ENCODE results near the gene ZNF841.
"Not testable (repeated sequence)": the region's sequence is repeated elsewhere in the genome, so short reads cannot be mapped to it uniquely, and the experiment has no call there.

ZNF841 gene

DNA sequence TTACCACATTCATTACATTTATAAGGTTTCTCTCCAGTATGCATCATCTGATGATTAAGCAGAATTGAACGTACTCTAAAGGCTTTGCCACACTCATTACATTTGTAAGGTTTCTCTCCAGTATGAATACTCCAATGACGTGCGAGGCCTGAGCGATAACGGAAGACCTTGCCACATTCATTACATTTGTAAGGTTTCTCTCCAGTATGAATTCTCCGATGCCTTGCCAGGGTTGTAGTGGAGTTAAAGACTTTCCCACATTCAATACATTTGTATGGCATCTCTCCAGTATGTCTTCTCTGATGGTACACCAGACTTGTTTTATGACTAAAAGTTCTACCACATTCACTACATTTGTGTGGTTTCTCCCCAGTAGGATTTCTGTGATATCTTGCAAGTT is 30.2 kb downstream of the ZNF841 start:
- H3K4me1 ChIP-seq (ENCODE audit: control insufficient read depth in 1 of 2, insufficient read depth in 1 of 2, low read depth in 1 of 2, low read length in 1 of 2): no peaks in the 10 kb centered on the region
- peaks cover 86% of the 10 kb centered on the region for H3K9me3 ChIP-seq
- H3K27me3 ChIP-seq: no peaks in the 10 kb centered on the region
- no peak overlapping the region for H3K27ac ChIP-seq
- H3K4me3 ChIP-seq (ENCODE audit: low read depth in 1 of 2, low read length in 1 of 2): no peak overlapping the region
- TF ChIP-seq, protein P1, sequence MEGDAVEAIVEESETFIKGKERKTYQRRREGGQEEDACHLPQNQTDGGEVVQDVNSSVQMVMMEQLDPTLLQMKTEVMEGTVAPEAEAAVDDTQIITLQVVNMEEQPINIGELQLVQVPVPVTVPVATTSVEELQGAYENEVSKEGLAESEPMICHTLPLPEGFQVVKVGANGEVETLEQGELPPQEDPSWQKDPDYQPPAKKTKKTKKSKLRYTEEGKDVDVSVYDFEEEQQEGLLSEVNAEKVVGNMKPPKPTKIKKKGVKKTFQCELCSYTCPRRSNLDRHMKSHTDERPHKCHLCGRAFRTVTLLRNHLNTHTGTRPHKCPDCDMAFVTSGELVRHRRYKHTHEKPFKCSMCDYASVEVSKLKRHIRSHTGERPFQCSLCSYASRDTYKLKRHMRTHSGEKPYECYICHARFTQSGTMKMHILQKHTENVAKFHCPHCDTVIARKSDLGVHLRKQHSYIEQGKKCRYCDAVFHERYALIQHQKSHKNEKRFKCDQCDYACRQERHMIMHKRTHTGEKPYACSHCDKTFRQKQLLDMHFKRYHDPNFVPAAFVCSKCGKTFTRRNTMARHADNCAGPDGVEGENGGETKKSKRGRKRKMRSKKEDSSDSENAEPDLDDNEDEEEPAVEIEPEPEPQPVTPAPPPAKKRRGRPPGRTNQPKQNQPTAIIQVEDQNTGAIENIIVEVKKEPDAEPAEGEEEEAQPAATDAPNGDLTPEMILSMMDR (IDR thresholded peaks at IDR 0.05): no peak
- H3K36me3 ChIP-seq: peaks cover 17% of the 10 kb centered on the region

DNA sequence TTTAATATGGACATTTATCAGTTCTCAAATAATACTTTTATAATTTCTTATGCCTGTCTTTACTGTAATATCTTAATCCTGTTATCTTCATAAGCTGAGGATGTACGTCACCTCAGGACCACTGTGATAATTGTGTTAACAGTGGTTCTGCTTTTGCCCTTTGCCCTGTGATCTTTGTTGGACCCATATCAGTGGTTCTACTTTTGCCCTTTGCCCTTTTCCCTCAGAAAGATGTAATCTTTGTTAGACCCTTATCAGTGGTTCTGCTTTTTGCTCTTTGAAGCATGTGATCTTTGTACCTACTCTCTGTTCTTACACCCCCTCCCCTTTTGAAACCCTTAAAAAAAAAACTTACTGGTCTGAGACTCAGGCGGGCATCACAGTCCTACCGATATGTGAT is 39.1 kb downstream of the ZNF841 start:
- H3K9me3 ChIP-seq: peaks cover 19% of the 10 kb centered on the region
- H3K4me1 ChIP-seq (ENCODE audit: control insufficient read depth in 1 of 2, insufficient read depth in 1 of 2, low read depth in 1 of 2, low read length in 1 of 2); H3K27ac ChIP-seq; H3K4me3 ChIP-seq (ENCODE audit: low read depth in 1 of 2, low read length in 1 of 2); H3K27me3 ChIP-seq; H3K36me3 ChIP-seq: not testable (repeated sequence)

DNA sequence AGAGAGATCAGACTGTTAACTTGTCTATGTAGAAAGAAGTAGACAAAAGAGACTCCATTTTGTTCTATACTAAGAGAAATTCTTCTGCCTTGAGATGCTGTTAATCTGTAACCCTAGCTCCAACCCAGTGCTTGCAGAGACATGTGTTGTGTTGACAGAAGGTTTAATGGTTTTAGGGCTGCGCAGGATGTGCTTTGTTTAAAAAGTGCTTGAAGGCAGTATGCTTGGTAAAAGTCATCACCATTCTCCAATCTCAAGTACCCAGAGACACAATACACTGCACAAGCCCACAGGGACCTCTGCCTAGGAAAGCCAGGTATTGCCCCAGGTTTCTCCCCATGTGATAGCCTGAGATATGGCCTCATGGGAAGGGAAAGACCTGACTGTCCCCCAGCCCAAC is 43.8 kb downstream of the ZNF841 start:
- H3K4me1 ChIP-seq (ENCODE audit: control insufficient read depth in 1 of 2, insufficient read depth in 1 of 2, low read depth in 1 of 2, low read length in 1 of 2): peaks cover 8 to 14% of the 10 kb centered on the region in 2 experiments
- H3K27me3 ChIP-seq; H3K4me3 ChIP-seq (ENCODE audit: low read depth in 1 of 2, low read length in 1 of 2); H3K27ac ChIP-seq; H3K36me3 ChIP-seq: not testable (repeated sequence)
- H3K9me3 ChIP-seq: peaks cover 10% of the 10 kb centered on the region

DNA sequence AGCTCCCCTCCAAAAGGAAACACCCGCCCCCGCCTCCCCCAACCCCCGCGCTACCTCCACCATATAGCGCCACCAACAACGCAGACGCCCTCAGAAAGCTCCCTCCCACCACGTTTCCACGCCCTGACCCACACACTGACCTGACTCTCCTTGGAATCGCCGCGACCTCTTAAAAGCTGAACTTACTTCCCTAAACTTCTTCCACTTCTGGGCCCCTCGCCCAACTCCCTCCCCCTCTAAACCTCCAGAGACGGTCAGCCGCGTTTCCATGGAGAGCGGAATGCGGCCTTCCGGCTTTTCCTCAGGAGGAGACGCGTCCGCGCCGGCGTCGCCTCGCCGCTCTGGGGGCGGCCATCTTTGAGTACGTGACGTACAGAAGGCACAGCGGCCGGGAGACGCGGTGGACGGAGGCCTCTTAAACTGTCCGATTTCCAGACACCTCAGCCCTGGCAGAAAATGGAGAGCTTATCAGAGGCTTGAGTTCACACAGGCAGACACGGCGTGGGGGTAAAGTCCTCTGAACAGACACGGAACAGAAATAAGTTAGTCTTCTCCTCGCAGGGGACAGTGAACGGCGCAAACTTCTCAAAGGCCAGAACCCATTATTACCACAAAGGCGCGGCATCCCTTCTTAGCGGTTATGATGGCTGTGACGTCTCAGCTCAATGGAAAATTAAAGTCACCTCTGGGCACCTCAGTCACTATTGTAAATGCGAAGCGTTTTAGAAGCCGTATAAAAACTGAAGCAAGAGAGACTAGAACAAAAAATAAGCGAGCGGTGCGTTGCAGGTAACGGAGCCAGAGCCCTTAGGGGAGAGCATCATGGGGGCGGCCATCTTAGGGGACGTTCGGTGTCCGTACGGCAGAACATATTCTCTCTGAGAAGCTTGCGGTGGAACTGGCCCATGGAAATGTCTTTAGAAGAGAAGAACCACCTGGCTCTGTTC is 46.7 kb downstream of the ZNF841 start, which contains the start of gene ZNF432:
Gene ZNF432 (minus strand): TSS at position 284 of the 947 bp plus-strand sequence. CDS start 1,970 bp downstream, outside the sequence.
- H3K27ac ChIP-seq: peak within 1 kb of the TSS; percentile 85
- peaks cover 8 to 14% of the 10 kb centered on the region in 2 experiments for H3K4me1 ChIP-seq (ENCODE audit: control insufficient read depth in 1 of 2, insufficient read depth in 1 of 2, low read depth in 1 of 2, low read length in 1 of 2)
- TF ChIP-seq, protein P1 (IDR thresholded peaks at IDR 0.05): no peak
- no peaks in the 10 kb centered on the region for H3K27me3 ChIP-seq
- H3K4me3 ChIP-seq (ENCODE audit: low read depth in 1 of 2, low read length in 1 of 2): peak within 1 kb of the TSS; percentile 67 to 73
- H3K36me3 ChIP-seq: peaks cover 7% of the 10 kb centered on the region
- H3K9me3 ChIP-seq: no peaks in the 10 kb centered on the region

DNA sequence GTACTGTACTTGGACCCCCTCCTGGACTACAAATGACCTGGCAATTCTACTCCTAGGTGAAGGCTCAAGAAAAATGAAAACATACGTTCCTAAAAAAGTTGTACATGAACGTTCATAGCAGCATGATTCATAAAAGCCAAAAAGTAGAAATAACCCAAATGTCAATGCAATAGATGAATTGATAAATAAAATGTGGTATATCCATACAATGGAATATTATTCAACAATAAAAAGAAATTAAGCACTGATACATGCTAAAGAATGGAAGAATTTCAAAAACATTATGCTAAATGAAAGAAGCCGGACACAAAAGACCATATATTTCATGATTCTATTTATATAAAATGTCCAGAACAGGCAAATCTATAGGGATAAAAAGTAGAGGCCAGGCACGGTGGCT is 56.4 kb downstream of the ZNF841 start:
- no peak overlapping the region for H3K27ac ChIP-seq
- no peaks in the 10 kb centered on the region for H3K27me3 ChIP-seq
- peaks cover 50% of the 10 kb centered on the region for H3K36me3 ChIP-seq
- peaks cover 38% of the 10 kb centered on the region for H3K9me3 ChIP-seq
- TF ChIP-seq, protein P1 (IDR thresholded peaks at IDR 0.05): no peak
- no peaks in the 10 kb centered on the region for H3K4me1 ChIP-seq (ENCODE audit: control insufficient read depth in 1 of 2, insufficient read depth in 1 of 2, low read depth in 1 of 2, low read length in 1 of 2)
- no peak overlapping the region for H3K4me3 ChIP-seq (ENCODE audit: low read depth in 1 of 2, low read length in 1 of 2)

DNA sequence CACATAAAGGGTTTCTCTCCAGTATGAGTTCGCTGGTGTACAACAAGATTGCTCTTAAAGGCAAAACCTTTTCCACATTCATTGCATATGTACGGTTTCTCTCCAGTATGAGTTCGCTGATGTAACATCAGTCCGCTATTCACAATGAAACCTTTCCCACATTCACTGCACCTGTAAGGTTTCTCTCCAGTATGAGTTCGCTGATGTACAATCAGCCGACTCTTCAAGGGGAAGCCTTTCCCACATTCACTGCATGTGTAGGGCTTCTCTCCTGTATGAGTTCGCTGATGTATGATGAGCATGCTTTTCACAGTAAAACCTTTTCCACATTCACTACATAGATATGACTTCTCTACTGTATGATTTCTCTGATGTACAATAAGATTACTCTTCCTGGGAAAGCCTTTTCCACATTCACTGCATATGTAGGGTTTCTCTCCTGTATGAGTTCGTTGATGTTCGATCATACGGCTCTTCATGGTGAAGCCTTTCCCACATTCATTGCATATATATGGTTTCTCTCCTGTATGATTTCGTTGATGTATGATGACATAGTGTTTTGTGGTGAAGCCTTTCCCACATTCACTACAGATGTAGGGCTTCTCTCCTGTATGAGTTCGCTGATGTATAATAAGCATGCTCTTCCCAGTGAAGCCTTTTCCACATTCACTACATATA is 61.4 kb downstream of the ZNF841 start:
- H3K27me3 ChIP-seq: no peaks in the 10 kb centered on the region

More for the DNA sequence above, 61.4 kb downstream of the ZNF841 start:
- TF ChIP-seq, protein P1 (IDR thresholded peaks at IDR 0.05): no peak
- Histone ChIP-seq H3K27ac (no peak overlapping the region), H3K9me3 (peaks cover 58% of the 10 kb centered on the region), H3K4me3 (ENCODE audit: low read depth in 1 of 2, low read length in 1 of 2) (no peak overlapping the region), H3K36me3 (peaks cover 29% of the 10 kb centered on the region), H3K4me1 (ENCODE audit: control insufficient read depth in 1 of 2, insufficient read depth in 1 of 2, low read depth in 1 of 2, low read length in 1 of 2) (peaks cover 0 to 2% of the 10 kb centered on the region in 2 experiments)

Data from neutrophil (primary cell).